GM12878 (cell line): Measurements from ENCODE around the gene VSTM2L. TPM values are rescaled to one million over a fixed set of nuclear protein-coding genes. Genes with fewer than 3 reads are reported as not detected.

Source experiments
- ATAC-seq: fragments of 200-7000 bp; cut with Tn5 transposase; 3 replicates; pipeline ENCODE4 v1.9.1; 2020; ENCODE audit warnings: mild to moderate bottlenecking, moderate library complexity
- BruUV-seq: library from RNA; stranded (reverse); fragments of 400-500 nt; replicated peaks from 2 replicates; lab custom pipeline; 2021; lab: Mats Ljungman, UMichigan
- CTCF ChIA-PET: fragments of 300-600 bp; sonication (Branson Sonifier 250); formaldehyde crosslinking; extraction: SDS; loops from one replicate; lab custom pipeline; 2021; ENCODE audit warnings: inconsistent platforms; lab: Yijun Ruan, JAX
- POLR2A ChIA-PET: fragments of 350-600 bp; formaldehyde crosslinking; extraction: SDS; loops from one replicate; lab custom pipeline; 2021; ENCODE audit warnings: inconsistent platforms; lab: Charles Lee
- RAD21 ChIA-PET: fragments of 300-600 bp; sonication (Branson Sonifier 250); formaldehyde crosslinking; loops from one replicate; lab custom pipeline; 2023; ENCODE audit warnings: antibody characterized with exemption; ENCODE audit not compliant: unreplicated experiment; lab: Charles Lee
- SMC1A ChIA-PET: fragments of 300-600 bp; sonication (Branson Sonifier 250); formaldehyde crosslinking; loops from one replicate; lab custom pipeline; 2023; ENCODE audit not compliant: unreplicated experiment, uncharacterized antibody; lab: Charles Lee
- DNase-seq: peaks from one replicate; pipeline ENCODE4 v3.0.0-alpha.2; 2011; ENCODE audit warnings: low read depth, low spot score
- FAIRE-seq: peaks from 3 replicates; lab custom pipeline; 2011; peaks lifted over from hg19 to GRCh38; lab: Jason Lieb, UNC
- H2AFZ ChIP-seq: 2 replicates; pipeline ENCODE4 v1.6.0; 2011; ENCODE audit warnings: low read depth, low read length, control low read depth; ENCODE audit not compliant: control insufficient read depth
- H3K27ac ChIP-seq: 2 replicates; pipeline ENCODE4 v1.5.1; 2011; ENCODE audit warnings: control low read depth; ENCODE audit not compliant: control insufficient read depth, insufficient read depth
- H3K27me3 ChIP-seq, 2 experiments: replicated peaks in 1 of 2; 2 replicates each; pipeline versions ENCODE4 v1.6.0 to v1.6.1; 2011; ENCODE audit warnings: low read length in 1 of 2; ENCODE audit not compliant: control insufficient read depth in 2 of 2, insufficient read depth in 2 of 2
- H3K36me3 ChIP-seq, 2 experiments: 2 replicates each; pipeline ENCODE4 v1.5.1; 2011; ENCODE audit warnings: low read length in 1 of 2; ENCODE audit not compliant: control insufficient read depth in 2 of 2, insufficient read depth in 2 of 2
- H3K4me1 ChIP-seq: 2 replicates; pipeline ENCODE4 v1.6.1; 2011; ENCODE audit warnings: mild to moderate bottlenecking, low read length, moderate library complexity, mixed read lengths; ENCODE audit not compliant: control insufficient read depth, insufficient read depth
- H3K4me2 ChIP-seq: 2 replicates; pipeline ENCODE4 v1.6.0; 2011; ENCODE audit warnings: control low read depth; ENCODE audit not compliant: control insufficient read depth, insufficient read depth
- H3K4me3 ChIP-seq: fragments of 200-600 bp; sonication (generic); 2 replicates; pipeline ENCODE4 v1.5.1; 2016
- H3K79me2 ChIP-seq: 2 replicates; pipeline ENCODE4 v1.6.0; 2011; ENCODE audit warnings: low read length; ENCODE audit not compliant: control insufficient read depth, insufficient read depth
- H3K9ac ChIP-seq: 2 replicates; pipeline ENCODE4 v1.8.0; 2011; ENCODE audit warnings: low read length, control low read depth, mixed read lengths; ENCODE audit not compliant: control insufficient read depth, insufficient read depth
- H3K9me3 ChIP-seq: replicated peaks from 3 replicates; pipeline ENCODE4 v1.5.1; 2011; ENCODE audit warnings: mild to moderate bottlenecking, low read length; ENCODE audit not compliant: control insufficient read depth, insufficient read depth
- H4K20me1 ChIP-seq: 2 replicates; pipeline ENCODE4 v1.6.0; 2011; ENCODE audit not compliant: control insufficient read depth, insufficient read depth
- GATAD2B ChIP-seq: fragments of 450-650 bp; conservative IDR thresholded peaks from 2 replicates; pipeline ENCODE4 v1.6.1; 2017; ENCODE audit warnings: low read depth, mild to moderate bottlenecking, moderate library complexity
- PAX5 ChIP-seq: IDR thresholded peaks from 2 replicates; pipeline ENCODE4 v1.6.1; 2011; ENCODE audit warnings: low read depth, low read length, borderline replicate concordance
- PKNOX1 ChIP-seq: fragments of 450-650 bp; IDR thresholded peaks from 2 replicates; pipeline ENCODE4 v1.6.1; 2016; ENCODE audit warnings: mild to moderate bottlenecking
- ZNF592 ChIP-seq: fragments of 450-650 bp; IDR thresholded peaks from 2 replicates; pipeline ENCODE4 v1.6.1; 2017; ENCODE audit warnings: mild to moderate bottlenecking, moderate library complexity
- WGBS: methylation state at CpG from one replicate; pipeline ENCODE4 v1.1.6; 2016; ENCODE audit warnings: low lambda C conversion rate; ENCODE audit not compliant: insufficient replicate concordance, insufficient coverage; ENCODE audit errors: missing lambda C conversion rate; 5-methylcytosine and 5-hydroxymethylcytosine counted together
- in situ Hi-C: fragments of 300-500 bp; cut with MboI; formaldehyde crosslinking; loops from 9 replicates; pipeline ENCODE4 v1.14.3; 2018; ENCODE audit warnings: mixed read lengths
- intact Hi-C: fragments of 100-400 bp; cut with micrococcal nuclease; formaldehyde crosslinking; loops from one replicate; pipeline ENCODE4 v1.14.2; 2022; ENCODE audit not compliant: unreplicated experiment
- polyA plus RNA-seq, 11 experiments: library from polyadenylated mRNA; depleted of rRNA in 4 of 11; unstranded in 6 of 11; stranded (reverse) in 5 of 11; fragments of >200 nt; fragmentation: Nextera tagmentation in 4 of 11; fragmentation: Illumina TruSeq in 1 of 11; extraction: Ambion mirVana in 4 of 11; extraction: Trizol in 1 of 11; gene quantifications; 1 replicate in 1 of 11; 2 replicates in 10 of 11; pipeline versions ENCODE4 v1.2.1 to v1.2.3, GENCODE V29; 2011 to 2016; ENCODE audit warnings: inconsistent platforms in 2 of 11, missing spikeins in 2 of 11, low read depth in 1 of 11
- total RNA-seq, 4 experiments: library from RNA; depleted of rRNA in 3 of 4; stranded (reverse); fragments of >200 nt in 3 of 4; fragmentation: Illumina TruSeq in 1 of 4; extraction: Trizol in 1 of 4; gene quantifications; 2 replicates each; pipeline versions ENCODE4 v1.2.1 to v1.2.3, GENCODE V29; 2013 to 2021

Gene VSTM2L
- total and polyA plus RNA-seq, 10 of the 15 experiments (the other 5 are each of a cell fraction or from before 2014, with no cell fraction given) = 0.05 to 1.5 (median 0.63) TPM; not detected in 2

GRCh38 chr20:37898233-37899104 is 4.5 kb upstream of the VSTM2L start:
- Histone ChIP-seq H3K4me1 (no peaks in the 10 kb centered on the region; the same call in 1 of the 2 replicates), H3K9me3 (no peaks in the 10 kb centered on the region), H3K27ac (no peak overlapping the region), H3K4me3 (no peak overlapping the region), H4K20me1 (no peaks in the 10 kb centered on the region)
- RAD21 ChIA-PET = no interaction called here
- CTCF ChIA-PET = interaction anchor here (1.0 kb wide), 1 partner anchor 94 kb away, joined by 3 read pairs; no protein-coding TSS in a partner anchor
- no TSS peak for BruUV-seq
- no peak for TF ChIP-seq ZNF592
- no peak for TF ChIP-seq PAX5
- no peak for TF ChIP-seq GATAD2B
- 0 out of 2 replicates have a peak, but pooled peaks have one; percentile 29 for TF ChIP-seq PKNOX1
- TF ChIP-seq, all 136 proteins: peak for 1
- 75% methylated on average over 10 of the region's 10 CpGs for WGBS
- in situ Hi-C loops (no loop called here), intact Hi-C loops (loop anchor here (5.0 kb wide), 1 partner anchor 336 kb away; no protein-coding TSS in a partner anchor)
- 0 out of 4 replicates have a peak, but pooled peaks cover 0 to 1% of the 10 kb centered on the region in 2 experiments for H3K27me3 ChIP-seq
- ATAC-seq (no peak), FAIRE-seq (no peak), DNase-seq (no peak)
- ChIA-PET SMC1A (interaction anchor here (1.3 kb wide), 1 partner anchor 323 kb away, joined by 7 read pairs; no protein-coding TSS in a partner anchor), POLR2A (no interaction called here)
- H3K79me2 ChIP-seq = no peaks in the 10 kb centered on the region
- no peak overlapping the region for H3K4me2 ChIP-seq
- H2AFZ ChIP-seq = no peak overlapping the region
- H3K36me3 ChIP-seq = no peaks in the 10 kb centered on the region
- H3K9ac ChIP-seq = no peak overlapping the region
